A549 (cell line): ENCODE results near the gene TRAM2.

ENCODE experiments used
- CEBPB ChIP-seq, 2 experiments: fragments of >200 bp in 1 of 2; sonication (Bioruptor Twin) in 1 of 2; formaldehyde crosslinking in 1 of 2; IDR thresholded peaks; 2 replicates each; pipeline ENCODE4 v1.6.1; 2012 to 2016
- KDM1A ChIP-seq: fragments of 200-600 bp; sonication (generic); IDR thresholded peaks from 2 replicates; pipeline ENCODE4 v1.6.1; 2016; ENCODE audit warnings: low read depth, mild to moderate bottlenecking
- MAZ ChIP-seq: fragments of 150-350 bp; IDR thresholded peaks from 2 replicates; pipeline ENCODE4 v1.6.1; 2014; ENCODE audit warnings: antibody characterized with exemption, low read depth, low read length, borderline replicate concordance
- TF ChIP-seq, protein P1 (sequence below): fragments of >200 bp; sonication (Bioruptor Twin); formaldehyde crosslinking; IDR thresholded peaks from 3 replicates; pipeline ENCODE4 v1.5.1; 2016

DNA sequence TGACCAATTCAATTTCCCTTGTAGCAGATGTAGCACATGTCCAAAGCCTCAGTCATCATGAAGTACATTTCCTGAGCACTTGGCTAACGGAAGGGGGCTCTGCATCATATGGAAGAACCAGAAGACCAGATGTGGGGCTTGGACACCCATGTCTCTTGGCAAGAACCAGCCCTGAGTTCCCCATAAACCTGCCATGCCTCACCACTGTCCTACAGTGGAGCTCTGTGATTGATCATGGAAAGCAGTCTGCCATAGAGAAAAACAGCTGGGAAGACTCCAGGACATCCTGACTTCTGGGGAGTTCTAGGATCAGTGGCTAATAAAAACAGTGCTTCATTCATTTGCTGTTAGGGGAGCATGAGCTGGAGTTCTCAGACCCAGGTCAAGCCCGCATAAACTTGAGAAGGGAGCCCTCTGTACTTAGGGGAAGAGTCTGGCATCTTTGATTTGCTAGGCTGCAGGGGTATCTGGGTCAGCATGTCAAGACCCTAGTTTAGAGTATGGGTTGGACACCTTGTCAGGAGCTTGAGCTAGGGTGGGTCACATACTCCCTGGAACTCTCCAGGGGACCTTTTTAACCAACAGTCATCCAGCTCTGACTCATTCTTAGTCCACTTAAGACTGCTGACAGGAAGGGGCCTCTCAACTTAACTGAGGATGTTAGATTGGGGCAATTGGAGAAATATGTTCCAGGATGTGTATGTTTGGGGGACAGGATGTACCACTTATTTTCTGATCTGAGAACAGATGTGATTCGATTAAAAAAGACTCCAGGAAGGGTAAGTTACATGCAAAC, 26.3 kb upstream of the TRAM2 start:
- TF ChIP-seq, protein P1, sequence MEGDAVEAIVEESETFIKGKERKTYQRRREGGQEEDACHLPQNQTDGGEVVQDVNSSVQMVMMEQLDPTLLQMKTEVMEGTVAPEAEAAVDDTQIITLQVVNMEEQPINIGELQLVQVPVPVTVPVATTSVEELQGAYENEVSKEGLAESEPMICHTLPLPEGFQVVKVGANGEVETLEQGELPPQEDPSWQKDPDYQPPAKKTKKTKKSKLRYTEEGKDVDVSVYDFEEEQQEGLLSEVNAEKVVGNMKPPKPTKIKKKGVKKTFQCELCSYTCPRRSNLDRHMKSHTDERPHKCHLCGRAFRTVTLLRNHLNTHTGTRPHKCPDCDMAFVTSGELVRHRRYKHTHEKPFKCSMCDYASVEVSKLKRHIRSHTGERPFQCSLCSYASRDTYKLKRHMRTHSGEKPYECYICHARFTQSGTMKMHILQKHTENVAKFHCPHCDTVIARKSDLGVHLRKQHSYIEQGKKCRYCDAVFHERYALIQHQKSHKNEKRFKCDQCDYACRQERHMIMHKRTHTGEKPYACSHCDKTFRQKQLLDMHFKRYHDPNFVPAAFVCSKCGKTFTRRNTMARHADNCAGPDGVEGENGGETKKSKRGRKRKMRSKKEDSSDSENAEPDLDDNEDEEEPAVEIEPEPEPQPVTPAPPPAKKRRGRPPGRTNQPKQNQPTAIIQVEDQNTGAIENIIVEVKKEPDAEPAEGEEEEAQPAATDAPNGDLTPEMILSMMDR: no peak
- TF ChIP-seq MAZ: no peak
- no peak for TF ChIP-seq CEBPB (IDR thresholded peaks at IDR 0.05)
- no peak for TF ChIP-seq KDM1A
